ENCODE measurements around the gene PDSS2.

PDSS2 gene

DNA sequence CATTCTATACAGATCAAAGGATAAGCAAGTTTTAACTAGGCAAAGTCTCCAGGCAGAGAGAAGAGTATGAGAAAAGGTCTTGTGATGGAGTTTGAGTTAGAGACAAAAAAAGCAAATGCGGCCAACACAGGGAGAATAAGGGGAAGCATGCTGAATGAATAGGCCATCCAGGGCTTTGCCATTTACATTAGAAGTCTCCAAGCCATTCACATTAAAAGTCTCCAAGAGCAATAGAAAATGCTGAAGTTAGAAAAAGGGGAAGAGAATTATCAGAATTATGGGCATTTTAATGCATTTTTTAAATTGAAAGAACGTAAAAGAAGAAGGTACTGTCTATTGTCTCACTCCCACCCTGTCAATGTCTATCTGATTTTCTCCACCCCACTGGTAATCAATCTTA is 49.4 kb downstream of the PDSS2 start:
- TF ChIP-seq, protein P1, sequence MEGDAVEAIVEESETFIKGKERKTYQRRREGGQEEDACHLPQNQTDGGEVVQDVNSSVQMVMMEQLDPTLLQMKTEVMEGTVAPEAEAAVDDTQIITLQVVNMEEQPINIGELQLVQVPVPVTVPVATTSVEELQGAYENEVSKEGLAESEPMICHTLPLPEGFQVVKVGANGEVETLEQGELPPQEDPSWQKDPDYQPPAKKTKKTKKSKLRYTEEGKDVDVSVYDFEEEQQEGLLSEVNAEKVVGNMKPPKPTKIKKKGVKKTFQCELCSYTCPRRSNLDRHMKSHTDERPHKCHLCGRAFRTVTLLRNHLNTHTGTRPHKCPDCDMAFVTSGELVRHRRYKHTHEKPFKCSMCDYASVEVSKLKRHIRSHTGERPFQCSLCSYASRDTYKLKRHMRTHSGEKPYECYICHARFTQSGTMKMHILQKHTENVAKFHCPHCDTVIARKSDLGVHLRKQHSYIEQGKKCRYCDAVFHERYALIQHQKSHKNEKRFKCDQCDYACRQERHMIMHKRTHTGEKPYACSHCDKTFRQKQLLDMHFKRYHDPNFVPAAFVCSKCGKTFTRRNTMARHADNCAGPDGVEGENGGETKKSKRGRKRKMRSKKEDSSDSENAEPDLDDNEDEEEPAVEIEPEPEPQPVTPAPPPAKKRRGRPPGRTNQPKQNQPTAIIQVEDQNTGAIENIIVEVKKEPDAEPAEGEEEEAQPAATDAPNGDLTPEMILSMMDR (IDR thresholded peaks at IDR 0.05; ENCODE audit: low read depth, low read length): no peak
- no peak overlapping the region for H3K4me3 ChIP-seq (ENCODE audit: low read depth, low read length)
- no peak for DNase-seq (ENCODE audit: low read depth, low spot score)
- in situ Hi-C loops (cut with HindIII; ENCODE audit: low sequenced_read_pairs): no loop called here

DNA sequence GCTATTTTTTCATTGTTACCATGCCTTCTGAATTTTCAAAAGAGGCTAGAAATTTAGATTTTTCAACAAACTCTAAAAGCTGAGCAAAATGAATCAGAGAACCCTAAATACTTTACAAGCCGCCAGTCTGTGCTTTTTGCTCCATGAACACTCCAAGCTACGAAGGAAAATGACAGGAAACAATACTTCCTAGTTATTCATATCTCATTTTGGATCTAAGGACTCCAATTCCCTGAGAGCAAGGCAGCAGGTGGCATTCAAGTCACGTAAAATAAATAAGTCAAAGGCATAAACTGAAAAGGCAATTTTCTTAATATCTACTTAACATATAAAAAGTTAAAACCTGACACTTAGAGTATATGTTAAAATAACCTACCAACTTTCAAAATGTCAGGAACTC is 50.6 kb downstream of the PDSS2 start:
- in situ Hi-C loops (cut with HindIII; ENCODE audit: low sequenced_read_pairs): no loop called here

DNA sequence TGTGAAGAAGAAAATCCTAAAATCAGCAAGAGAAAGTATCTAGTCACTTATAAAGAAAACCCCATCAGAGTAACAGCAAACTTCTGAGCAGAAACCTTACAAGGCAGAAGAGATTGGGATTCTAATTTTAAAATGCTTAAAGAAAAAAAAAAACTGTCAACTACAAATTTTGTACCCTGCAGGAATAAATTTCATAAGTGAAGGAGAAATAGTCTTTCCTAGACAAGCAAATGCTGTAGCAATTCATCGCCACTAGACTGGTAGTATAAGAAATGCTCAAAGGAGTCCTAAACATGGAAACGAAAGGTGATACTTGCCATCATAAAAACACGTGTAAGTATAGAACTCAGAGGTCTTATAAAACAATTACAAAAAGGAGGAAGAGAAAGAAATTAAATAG is 54.4 kb downstream of the PDSS2 start:
- no peak overlapping the region for H3K4me3 ChIP-seq (ENCODE audit: low read depth, low read length)
- TF ChIP-seq, protein P1 (IDR thresholded peaks at IDR 0.05; ENCODE audit: low read depth, low read length): no peak
- no peak for DNase-seq (ENCODE audit: low read depth, low spot score)
- in situ Hi-C loops (cut with HindIII; ENCODE audit: low sequenced_read_pairs): no loop called here

More for the DNA sequence above, 50.6 kb downstream of the PDSS2 start:
- TF ChIP-seq, protein P1 (IDR thresholded peaks at IDR 0.05; ENCODE audit: low read depth, low read length): no peak
- H3K4me3 ChIP-seq (ENCODE audit: low read depth, low read length): no peak overlapping the region
- DNase-seq (ENCODE audit: low read depth, low spot score): no peak

DNA sequence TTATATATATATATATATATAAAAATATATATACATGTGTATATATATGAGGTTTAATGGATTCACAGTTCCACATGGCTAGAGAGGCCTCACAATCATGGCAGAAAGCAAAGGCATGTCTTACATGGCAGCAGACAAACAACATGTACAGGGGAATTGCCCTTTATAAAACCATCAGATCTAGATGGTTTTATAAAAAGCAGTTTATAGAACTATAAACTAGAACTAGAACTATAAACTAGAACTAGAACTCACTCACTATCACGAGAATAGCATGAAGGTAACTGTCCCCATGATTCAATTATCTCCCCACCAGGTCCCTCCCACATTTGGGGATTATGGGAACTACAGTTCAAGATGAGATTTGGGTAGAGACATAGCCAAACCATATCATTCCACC is 56.8 kb downstream of the PDSS2 start:
- no peak for DNase-seq (ENCODE audit: low read depth, low spot score)
- TF ChIP-seq, protein P1 (IDR thresholded peaks at IDR 0.05; ENCODE audit: low read depth, low read length): no peak
- in situ Hi-C loops (cut with HindIII; ENCODE audit: low sequenced_read_pairs): no loop called here
- no peak overlapping the region for H3K4me3 ChIP-seq (ENCODE audit: low read depth, low read length)

DNA sequence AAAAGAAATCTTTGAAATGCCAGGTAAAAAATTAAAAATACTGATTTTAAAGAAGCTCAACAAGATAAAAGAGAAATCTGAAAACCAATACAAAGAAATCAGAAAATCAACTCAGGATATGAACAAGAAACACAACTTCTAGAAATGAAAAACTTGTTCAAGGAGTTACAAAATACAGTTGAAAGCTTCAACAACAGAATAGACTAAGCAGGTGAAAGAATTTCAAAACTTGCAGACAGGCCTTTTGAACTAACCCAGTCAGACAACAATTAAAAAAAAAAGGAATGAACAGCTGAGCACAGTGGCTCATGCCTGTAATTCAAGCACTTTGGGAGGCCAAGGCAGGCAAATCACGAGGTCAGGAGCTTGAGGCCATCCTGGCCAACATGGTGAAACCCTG is 57.8 kb downstream of the PDSS2 start:
- no peak overlapping the region for H3K4me3 ChIP-seq (ENCODE audit: low read depth, low read length)
- in situ Hi-C loops (cut with HindIII; ENCODE audit: low sequenced_read_pairs): no loop called here
- TF ChIP-seq, protein P1 (IDR thresholded peaks at IDR 0.05; ENCODE audit: low read depth, low read length): no peak
- no peak for DNase-seq (ENCODE audit: low read depth, low spot score)

GRCh38 chr6:107400616-107401147 is 58.7 kb downstream of the PDSS2 start:
- in situ Hi-C loops (cut with HindIII; ENCODE audit: low sequenced_read_pairs): no loop called here
- TF ChIP-seq, protein P1 (IDR thresholded peaks at IDR 0.05; ENCODE audit: low read depth, low read length): no peak
- H3K4me3 ChIP-seq (ENCODE audit: low read depth, low read length): no peak overlapping the region
- DNase-seq (ENCODE audit: low read depth, low spot score): no peak

- H3K4me3 ChIP-seq (ENCODE audit: low read depth, low read length): no peak overlapping the region
- TF ChIP-seq, protein P1 (IDR thresholded peaks at IDR 0.05; ENCODE audit: low read depth, low read length): no peak
- in situ Hi-C loops (cut with HindIII; ENCODE audit: low sequenced_read_pairs): no loop called here
- DNase-seq (ENCODE audit: low read depth, low spot score): no peak
Measured at GRCh38 chr6:107399935-107400334, 59.4 kb downstream of the PDSS2 start.

Measured in astrocyte of the spinal cord (primary cell).